ENCODE measurements around the gene BTD. TPM values are rescaled to one million over a fixed set of nuclear protein-coding genes. Genes with fewer than 3 reads are reported as not detected.

Gene BTD
- total and polyA plus RNA-seq, 2 experiments from 2014 or later, result 17.8 to 20.0 TPM

- Histone ChIP-seq H3K36me3 (ENCODE audit: insufficient read depth) (peaks cover 4% of the 10 kb centered on the region; the same call in 1 of the 2 replicates), H3F3A (replicated peaks; ENCODE audit: low read depth) (no peaks in the 10 kb centered on the region), H3K27ac (ENCODE audit: low read depth) (no peak overlapping the region), H3K27me3 (ENCODE audit: insufficient read depth) (no peaks in the 10 kb centered on the region), H3K4me3 (no peak overlapping the region), H4K20me1 (replicated peaks; ENCODE audit: insufficient read depth) (no peaks in the 10 kb centered on the region; the same call in 1 of the 2 replicates), H2AFZ (no peak overlapping the region), H3K79me2 (replicated peaks; ENCODE audit: insufficient read depth) (no peaks in the 10 kb centered on the region), H3K4me1 (ENCODE audit: insufficient read depth) (peaks cover 30% of the 10 kb centered on the region), H3K4me2 (no peak overlapping the region), H3K9me2 (ENCODE audit: insufficient read depth) (no peaks in the 10 kb centered on the region)
- no peak for DNase-seq (ENCODE audit: low spot score)
- no peaks in the 10 kb centered on the region for H3K27me3 Mint-ChIP-seq (ENCODE audit: insufficient read depth, low read depth, poor library complexity)
- no peak for ATAC-seq
- peaks cover 19% of the 10 kb centered on the region for H3K4me1 Mint-ChIP-seq
- peaks cover 10% of the 10 kb centered on the region; the same call in 2 of the 3 replicates for H3K9me3 Mint-ChIP-seq
- no peak overlapping the region for H3K4me3 Mint-ChIP-seq
- H3K27ac Mint-ChIP-seq, result no peak overlapping the region
- H3K36me3 Mint-ChIP-seq (ENCODE audit: low read depth), result peaks cover 17% of the 10 kb centered on the region; the same call in 2 of the 3 replicates
- TF ChIP-seq NANOG (IDR thresholded peaks at IDR 0.05; ENCODE audit: borderline replicate concordance) (no peak), ZNF462 (CRISPR knock-in tag; IDR thresholded peaks at IDR 0.05) (no peak), STAT1 (IDR thresholded peaks at IDR 0.05; ENCODE audit: unreplicated experiment) (no peak), CREB1 (CRISPR knock-in tag; IDR thresholded peaks at IDR 0.05; ENCODE audit: low read depth) (no peak), JUNB (IDR thresholded peaks at IDR 0.05; ENCODE audit: unreplicated experiment) (no peak), ZNF331 (CRISPR knock-in tag; IDR thresholded peaks at IDR 0.05; ENCODE audit: low read depth) (no peak), POLR2AphosphoS5 (IDR thresholded peaks at IDR 0.05; ENCODE audit: low read depth) (no peak), CTCF (conservative IDR thresholded peaks at IDR 0.05; ENCODE audit: low read depth in 2 of 2) (no peak), EZH2 (IDR thresholded peaks at IDR 0.05; ENCODE audit: low read depth, unreplicated experiment) (no peak), ETS1 (IDR thresholded peaks at IDR 0.05) (no peak), EZH2phosphoT487 (IDR thresholded peaks at IDR 0.05; ENCODE audit: unreplicated experiment) (no peak), ZNF114 (CRISPR knock-in tag; IDR thresholded peaks at IDR 0.05) (no peak), REST (IDR thresholded peaks at IDR 0.05; ENCODE audit: unreplicated experiment) (no peak)
Observed at GRCh38 chr3:15665510-15666150, 64.1 kb downstream of the BTD start.
